Stimulated activated CD4-positive, alpha-beta T cell treated with anti-CD3 and anti-CD28 coated beads, Interleukin-1b, Interleukin-23, amount 100 ng/mL, for 4 hours (primary cell): ENCODE data around the gene TGFBI.

Source experiments
- DNase-seq, 2 donors: peaks; one replicate each; pipeline ENCODE4 v3.0.0-alpha.2; 2020; ENCODE audit warnings: low read depth in 2 of 2

Gene TGFBI

DNA sequence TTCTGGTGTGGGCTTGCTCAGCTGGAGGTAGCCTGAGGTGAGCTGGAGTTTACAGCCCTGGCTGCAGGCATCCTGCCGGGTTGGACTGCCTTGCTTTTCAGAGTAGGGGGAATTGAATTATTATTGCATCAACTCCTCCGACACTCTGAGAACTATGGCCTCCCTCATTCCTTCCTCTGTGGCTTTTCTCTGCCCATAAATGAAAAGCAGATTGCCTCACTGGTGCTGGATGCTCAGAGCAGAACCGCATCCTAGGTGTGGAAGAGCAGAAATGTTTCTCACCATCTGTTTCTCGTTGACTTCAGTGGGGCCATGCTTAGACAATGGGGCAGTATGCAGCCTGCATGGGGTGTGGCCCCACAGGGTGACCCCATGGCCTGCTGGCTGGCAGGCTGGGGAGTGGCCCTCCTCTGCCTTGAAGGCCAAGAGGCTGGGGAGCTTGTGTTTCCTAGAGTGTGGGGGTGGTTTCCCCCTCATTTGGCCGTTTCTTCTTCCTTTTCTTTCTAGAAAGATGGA is 27.3 kb upstream of the TGFBI start:
- no peak for DNase-seq

DNA sequence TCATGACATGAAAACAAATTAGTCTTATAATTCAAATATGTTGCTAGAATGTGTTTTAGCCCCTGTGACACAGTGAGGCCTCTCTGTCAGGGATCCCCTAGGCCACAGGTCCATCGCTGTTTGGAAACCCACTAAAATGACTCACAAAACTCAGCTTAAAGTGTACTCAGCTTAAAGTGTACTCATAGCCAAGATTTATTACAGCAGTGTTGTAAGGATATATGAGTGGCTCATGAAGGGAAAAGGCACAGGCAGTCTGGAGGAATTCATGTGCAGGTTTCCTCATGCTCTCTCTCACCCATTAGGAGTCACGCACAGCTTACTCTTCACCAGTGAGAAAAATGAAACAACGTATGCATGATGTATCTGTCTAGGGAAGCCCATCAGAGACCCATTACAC is 24.4 kb upstream of the TGFBI start:
- no peak for DNase-seq

DNA sequence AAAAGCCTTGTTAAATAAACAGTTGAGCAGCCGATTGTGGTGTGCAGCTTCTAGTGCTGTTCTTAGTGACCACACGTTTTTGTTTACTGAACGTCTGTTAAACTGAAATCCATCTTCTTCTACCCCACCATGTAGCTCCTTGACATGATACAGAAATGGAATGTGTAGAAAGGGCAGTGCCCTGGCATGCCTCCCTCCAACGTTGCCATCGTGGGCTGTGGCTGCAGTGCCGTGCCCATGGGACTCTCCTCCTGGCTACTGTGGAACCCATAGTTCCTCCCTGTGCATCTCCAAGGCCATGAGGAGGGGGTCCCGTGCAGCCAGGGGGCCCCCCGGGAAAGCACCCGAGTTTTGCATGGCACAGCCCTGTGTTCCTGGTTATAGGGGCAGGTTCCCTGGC is 23.3 kb upstream of the TGFBI start:
- DNase-seq = no peak

DNA sequence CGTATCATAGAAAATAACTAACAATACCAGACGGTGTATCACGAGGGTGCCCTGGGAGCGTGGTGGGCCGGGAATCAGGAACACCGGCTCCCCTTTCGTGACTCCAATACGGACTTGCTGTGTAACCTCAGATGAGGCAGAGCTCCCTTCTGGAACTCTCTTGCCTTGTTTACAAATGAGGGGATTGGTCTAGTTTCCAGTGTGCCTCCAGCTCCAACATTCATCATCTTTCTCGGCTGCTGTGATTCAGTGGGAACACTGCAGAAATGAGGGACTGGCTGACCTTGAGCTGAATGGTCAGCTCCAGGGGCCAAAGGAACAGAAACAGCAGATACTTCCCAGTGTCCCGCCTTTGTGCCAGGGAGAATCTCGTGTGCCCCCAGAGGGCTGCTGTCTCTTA is 22.6 kb upstream of the TGFBI start:
- no peak for DNase-seq

DNA sequence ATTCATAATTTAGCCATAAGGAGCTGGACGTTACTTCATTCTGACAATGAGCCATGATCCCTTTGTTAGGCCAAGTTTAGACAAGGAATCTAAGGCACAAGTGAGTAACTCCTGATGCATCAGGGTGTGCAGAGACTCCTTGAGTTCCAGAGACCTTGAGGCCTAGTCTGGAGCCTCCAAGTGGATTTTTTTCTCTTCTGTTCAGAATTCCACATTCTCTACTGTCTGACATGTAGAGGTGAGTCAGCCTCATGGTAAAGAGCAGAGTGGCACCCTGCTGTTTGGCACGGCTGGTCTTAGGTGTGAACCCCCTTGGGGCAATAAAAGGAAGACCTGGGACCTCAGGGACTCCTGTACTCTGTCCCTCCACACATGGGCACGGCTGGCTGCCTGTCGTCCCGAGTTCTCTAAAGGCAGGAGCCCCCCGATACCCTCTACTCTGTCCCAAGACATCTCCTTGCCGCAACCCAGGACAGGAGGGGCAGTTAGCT is 22.0 kb upstream of the TGFBI start:
- DNase-seq = no peak

DNA sequence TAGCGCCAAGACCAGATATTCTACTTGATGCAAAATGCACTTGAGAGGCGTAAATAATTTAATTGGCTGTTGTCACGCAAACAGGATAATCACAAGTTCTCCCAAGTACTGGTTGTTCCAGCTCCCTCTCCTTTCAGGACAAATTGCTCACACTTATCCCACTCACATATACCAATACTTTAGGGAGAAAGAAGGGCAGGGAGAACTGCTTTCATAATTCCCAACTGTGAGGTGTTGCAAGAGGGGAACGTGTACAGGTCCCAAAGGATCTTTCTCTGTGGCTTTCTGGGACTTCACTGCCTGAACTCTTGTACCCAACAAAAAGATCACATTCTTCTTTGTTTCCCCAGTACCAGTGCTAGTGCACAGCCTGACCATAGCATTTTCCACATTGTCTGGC is 21.5 kb upstream of the TGFBI start:
- DNase-seq = no peak

DNA sequence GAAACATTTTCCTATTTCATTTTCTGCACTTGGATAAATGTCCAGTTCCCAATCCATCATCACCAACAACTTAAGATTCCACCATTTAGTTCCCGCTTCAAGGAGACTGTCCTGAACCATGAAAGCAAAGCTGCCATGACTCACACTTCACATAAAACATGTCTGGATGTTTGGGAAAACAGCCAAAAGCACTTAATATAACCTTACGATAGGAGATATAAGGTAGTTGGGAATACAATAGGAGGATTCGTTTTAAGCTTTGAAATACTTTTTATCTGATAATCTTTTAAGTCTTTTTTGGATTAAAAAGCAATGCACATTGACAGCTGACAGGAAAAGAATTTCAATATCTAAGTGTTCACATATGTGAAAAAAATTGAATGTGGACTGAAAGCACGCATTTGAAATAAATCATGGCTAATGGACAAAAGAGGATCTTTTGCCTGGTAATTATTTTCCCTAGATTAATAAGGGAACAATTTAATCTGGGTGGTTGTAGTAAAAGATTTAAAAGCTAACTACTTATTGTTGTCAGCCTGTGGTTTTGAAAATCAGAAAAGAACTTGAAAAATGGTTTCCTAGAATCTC is 17.3 kb upstream of the TGFBI start:
- no peak for DNase-seq

DNA sequence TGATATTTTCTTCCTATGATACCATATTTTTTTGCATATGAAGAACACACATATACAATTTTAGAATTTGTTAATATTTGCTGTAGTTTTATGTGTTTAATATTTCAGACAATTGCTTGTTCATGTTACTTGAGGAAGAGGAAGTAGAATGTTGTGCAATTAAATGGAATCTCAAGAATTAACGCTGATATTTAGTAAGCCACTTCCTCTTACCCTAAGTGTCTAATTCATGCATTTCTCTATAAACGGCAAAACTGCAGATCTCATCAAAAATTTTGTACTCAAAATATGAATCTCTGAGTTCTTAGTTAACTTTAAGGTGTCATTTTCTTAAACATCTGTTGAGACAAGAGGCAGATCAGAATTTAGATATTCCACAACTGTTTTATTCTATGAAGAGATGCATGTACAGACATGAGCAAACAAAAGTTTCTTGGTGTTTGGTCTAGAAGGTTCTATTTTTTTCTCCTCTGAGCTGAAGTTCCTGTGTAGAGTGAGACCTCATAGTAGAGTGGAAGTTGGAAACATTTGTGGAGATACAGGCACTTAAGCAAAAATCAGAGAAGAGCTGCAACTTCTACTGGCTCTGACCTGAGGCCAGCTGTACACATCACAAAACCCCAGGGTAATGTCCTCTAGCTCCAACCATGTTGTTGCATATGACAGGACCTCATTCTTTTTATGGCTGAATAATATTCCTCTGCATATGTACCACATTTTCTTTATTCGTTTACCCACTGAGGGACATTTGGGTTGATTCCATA is 16.6 kb upstream of the TGFBI start:
- no peak for DNase-seq

DNA sequence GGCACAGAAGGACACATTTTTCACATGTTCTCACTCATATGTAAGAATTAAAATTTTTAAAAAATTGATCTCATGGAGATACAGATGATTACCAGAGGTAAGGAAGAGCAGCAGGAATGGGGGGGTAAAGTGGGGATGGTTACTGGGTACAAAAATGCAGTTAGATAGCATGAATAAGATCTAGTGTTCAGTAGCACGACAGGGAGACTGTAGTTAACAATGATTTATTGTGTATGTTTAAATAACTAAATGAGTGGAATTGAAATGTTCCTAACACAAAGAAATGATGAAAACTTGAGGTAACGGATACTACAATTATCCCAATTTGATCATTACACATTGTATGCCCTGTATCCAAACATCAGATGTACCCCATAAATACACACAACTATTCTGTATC is 15.2 kb upstream of the TGFBI start:
- DNase-seq = no peak

DNA sequence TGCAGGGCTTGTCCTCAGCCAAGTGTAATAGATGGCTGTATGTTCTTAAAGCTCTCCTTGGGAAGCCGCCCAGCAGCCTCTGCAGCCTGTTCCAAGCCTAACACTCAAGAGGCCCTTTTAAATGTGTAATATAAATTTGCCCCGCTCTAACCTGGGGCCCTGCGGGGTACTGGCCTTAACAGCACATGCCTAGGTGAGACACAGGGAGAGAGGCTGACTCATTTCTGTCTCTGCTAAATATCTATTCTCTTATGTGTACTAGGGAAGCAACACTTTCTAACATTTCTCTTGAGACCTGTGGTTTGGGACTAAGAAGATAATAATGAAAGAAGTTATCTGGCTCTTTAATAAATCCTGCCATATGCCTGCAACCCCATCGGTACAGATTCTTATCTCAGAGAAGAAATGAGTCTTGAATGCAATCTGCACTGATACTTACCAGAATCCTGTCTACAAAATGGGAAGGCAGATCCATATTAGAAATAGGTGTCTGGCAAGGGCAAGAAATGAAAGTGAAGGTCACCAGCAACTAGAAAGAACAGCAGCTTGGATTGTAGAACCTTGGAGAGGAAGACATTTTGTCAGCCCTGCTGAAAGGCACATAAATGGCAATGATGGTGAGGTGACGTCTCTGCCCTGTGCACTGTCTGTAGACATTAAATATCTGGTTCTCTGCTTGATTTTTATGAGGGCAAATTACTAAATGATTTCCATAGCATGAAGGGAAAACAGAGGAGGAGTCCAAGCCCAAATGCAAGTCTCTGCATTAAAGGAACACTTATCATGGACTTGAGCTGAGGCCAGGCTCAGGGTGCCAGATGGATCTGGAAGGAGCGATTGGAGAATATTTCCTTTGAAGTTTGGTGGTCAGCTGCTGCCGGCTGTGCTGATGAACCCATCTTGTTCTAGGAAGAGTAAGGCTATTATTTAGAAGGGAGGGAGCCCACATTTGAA is 14.5 kb upstream of the TGFBI start:
- DNase-seq = no peak

DNA sequence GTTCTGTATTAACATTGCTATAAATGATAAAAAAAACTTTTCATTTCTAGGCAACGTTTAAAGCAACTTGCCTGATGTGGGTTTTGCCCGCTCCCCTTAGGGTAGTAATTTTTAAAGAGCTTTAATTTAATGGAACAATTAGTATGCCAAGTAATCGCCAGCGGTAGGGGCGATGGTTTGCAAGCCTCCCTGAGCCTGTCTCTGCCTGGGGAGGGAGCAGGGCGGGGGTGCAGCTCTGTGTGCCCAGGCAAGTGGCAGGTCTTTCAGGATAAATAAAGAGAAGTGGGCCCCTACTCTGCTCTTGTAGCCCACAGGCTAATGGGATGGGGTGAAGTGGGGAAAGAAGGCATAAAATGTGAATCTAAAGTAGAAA is 13.8 kb upstream of the TGFBI start:
- DNase-seq = no peak

DNA sequence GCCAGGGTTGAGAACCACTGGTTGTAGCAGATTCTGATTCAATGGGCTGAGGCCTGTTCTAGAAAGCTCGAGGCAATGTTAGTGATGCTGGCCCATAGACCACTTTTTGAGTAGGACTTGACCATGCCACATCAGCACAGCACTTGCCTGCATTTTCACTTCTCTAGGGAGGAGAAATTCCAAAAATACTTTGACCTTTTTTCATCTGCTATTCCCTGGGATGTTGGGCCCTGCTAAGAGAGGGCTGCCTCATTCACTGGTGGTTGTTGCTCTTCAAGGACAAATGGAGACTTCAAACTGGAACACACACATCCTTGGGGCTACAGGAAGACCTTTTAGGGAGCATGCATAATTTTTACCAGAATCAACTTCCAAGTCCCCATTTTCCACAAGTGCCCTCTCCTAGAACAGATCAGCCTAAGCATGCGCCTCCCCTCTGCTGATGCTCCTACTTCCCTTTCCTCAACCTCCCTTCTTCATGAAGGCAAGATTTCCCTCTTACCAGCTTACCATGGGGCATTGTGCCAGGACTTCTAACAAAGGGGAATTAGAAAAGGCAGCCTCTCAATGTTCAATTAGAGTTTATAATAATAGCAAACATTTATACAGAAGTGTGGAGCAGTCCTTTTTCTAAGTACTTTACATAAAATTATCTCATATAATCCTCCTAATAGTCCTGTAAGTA is 12.7 kb upstream of the TGFBI start:
- DNase-seq = no peak

DNA sequence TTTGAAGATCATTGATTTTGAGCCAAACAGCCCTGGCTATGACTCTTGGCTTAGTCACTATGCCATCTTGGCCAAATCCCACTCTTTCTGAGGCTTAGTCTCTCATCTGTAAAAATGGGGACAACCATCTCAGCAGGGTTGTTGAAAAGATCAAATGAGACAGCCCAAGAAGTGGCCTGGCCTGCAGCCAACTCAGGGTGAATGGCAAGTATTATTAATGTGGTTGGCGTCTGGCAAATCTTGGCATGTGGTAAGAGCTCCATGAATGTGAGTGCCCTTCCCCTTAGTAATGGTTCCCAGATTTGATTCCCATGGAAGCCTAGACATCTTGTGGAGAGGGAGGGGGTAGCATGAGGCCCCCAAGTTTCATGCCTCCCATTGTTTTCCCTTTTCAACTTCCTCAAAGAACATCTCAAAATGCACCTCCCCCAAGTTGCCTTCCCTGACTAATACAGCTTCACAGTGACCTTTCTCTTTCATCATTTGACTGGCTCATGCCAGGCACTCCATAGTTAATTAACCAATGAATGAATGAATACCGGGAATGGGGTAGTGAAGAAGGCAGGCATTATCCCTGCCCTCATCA is 11.8 kb upstream of the TGFBI start:
- DNase-seq = no peak

DNA sequence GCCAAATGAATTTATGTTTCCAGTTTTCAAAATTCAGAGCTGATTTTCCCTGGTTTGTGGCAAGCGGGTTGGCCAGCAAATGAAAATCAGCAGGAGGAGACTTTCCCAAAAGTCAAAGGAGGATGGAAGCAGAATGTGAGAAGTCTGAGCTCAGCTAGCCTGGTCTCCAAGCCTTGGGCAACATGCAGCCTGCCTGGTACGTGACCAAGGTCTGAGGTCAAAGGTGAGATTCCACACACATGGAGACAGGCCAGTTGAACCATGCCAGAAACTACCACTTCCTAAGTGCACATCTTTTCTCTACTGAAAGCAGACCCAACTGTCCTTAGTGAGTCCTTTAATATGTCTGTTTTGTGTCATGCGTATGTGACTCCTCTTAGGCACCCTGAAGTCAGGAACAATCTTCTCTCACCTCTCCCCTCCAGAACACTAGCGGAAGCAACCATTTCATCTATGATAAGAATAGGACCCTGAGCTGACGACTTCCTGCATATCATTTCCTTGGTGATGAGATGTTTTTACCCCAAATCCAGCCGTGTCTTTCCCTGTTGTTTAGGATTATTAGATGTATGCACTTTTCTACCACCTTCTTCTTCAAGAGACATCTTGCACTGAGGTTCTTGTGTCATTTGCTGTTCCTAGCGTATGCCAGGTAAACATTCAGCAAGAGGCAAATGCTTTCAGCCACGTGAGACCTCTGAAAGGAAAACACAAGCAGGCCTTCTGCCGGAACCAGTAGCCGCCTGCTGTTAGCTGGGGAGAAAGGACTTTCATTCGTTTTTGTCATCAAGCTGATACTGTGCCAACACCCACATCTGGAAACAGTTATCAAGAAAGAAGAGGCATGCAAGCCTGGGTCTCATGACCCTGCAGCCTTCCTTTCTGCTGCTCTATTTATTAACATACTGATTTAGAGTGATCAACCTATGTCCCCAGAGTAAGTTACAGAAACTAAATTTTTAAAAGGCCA is 9.7 kb upstream of the TGFBI start:
- DNase-seq = no peak

DNA sequence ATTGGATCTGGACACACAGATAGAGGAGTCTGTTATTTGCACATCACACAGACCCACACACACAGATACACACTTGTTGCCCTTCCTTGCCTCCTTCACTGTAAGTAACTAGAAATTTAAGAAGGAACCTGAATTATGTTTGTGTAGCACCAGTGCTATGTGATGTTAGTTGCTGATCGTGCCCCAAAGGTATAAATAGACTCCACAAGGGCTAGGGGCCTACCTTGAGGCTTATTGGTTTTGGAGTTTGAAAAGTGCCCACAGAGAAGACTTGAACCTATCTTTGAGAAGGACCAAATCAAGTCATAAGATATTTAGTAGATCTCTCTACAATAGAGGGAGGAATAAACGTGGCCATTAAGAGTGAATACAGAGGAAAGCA is 8.8 kb upstream of the TGFBI start:
- no peak for DNase-seq

DNA sequence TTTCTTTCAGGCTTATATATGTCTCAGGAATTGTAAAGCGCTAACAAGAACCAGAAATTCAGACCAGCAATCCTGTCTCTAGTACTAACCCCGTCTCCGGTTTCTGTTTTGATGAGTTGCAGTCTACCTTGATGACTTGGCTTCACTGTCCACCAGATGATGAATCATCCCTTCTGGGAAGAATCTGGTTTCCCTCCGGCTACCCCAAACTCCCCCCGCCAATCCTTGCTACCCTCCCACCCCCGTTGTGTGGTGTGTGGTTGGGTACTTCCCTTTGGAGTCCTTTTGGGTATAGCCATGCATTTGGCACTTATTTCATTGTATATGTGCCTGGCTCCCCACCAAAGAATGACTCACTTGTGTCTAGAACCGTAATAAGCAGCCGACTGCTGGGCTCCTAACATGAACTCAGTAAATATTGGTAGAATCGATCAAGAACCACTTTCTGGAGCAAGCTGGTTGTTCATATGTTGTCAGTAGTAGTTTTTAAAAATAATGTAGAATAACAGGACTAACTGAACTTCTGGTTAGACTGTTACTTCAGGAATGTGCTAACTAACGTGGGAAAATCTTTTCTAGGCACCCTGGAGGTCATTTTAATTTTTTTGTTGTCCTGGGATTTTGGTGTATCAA is 8.3 kb upstream of the TGFBI start:
- DNase-seq = no peak

DNA sequence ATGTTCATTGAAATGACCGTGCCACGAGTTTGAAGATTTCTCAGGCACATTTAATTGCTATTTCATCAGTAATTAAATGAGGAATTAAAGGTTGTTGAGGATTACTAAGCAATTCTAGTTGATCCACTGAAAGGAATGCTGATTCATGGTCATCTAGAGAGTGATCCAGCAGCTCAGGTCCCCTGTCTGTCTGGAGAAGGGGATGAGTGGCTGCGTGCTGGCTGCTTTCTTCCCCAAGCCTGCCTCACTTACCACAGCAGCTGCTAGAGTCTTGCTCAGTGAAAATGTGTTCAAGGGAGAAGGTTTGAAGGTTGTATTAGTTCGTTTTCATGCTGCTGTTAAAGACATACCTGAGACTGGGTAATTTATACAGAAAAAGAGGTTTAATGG is 7.8 kb upstream of the TGFBI start:
- no peak for DNase-seq

DNA sequence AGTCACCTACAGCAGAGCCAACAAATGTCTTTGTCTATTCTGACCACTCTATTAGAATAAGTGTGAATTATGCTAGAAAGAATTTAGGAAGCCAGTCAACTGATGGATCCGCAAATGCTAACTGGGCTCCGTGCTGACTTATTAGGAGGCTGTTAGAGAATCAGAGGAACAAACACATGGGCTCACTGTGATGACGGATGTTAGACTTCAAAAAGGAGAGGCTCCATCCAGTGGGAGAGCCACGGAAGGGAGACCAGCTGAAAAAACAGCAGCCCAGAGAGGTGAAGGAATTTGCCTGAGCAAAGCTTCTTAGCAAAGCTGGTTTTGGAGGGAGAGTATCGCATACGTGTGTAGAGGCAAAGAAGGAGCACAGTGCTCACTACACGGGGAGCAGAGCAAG is 5.8 kb upstream of the TGFBI start:
- no peak for DNase-seq

DNA sequence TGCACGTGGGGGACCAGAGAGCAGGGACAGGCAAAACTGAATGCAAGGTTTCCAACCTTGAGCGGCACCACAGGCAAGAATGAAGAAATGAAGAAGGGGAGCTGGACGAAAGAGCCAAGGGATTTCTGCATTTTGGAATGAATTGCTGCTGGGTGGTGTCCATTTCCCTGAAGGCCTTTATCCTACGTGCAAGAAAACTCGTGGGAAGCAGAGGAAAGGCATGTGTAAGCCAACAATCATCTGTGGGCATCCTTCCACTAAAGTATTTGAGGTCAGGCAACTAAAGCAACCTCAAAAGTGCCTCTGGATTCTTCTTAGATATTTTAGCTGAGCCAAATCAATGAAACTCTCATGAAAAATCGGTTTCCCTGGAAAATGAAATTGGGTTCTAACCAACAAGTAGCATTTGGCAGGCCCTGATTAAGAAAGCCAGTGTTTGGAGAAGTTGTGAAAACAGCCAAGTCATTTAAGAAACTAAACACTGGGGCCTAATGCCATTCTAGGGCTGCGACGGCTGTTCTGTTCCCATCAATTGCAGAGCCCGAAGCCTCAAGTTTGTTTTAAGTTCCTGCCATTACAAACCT is 4.7 kb upstream of the TGFBI start:
- DNase-seq = no peak
